G401.6 (cell line): Measurements from ENCODE around the gene IGFLR1.

ENCODE experiments used
- FAIRE-seq: peaks from 2 replicates; lab custom pipeline; 2012; peaks lifted over from hg19 to GRCh38; lab: Jason Lieb, UNC

Gene IGFLR1

DNA sequence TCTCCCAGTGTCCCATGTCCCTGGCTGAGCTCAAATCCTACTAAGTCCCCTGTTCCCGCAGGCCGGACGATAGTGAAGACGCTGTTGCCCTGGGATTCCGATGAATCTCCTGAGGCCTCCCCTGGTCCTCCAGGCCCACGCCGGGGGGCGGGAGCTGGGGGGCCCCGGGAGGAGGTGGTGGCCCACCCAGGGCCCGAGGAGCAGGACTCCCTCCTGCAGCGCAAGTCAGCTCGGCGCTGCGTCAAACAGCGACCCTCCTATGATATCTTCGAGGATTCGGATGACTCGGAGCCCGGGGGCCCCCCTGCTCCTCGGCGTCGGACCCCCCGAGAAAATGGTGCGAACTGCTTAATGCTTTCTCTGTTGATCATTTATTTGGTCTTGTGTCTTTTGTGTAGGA is 18.6 kb downstream of the IGFLR1 start:
- no peak for FAIRE-seq

DNA sequence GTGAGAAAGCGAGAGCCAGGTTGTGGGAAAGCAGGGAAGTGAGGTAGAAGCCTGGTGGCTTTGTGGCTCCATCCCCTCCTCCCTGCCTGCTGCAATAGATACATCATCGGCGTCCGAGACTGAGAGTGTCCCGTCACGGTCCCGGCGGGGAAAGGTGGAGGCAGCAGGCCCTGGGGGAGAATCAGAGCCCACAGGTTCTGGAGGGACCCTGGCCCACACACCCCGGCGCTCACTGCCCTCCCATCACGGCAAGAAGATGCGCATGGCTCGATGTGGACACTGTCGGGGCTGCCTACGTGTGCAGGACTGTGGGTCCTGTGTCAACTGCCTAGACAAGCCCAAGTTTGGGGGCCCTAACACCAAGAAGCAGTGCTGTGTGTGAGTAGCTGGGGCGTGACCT is 19.4 kb downstream of the IGFLR1 start:
- no peak for FAIRE-seq

DNA sequence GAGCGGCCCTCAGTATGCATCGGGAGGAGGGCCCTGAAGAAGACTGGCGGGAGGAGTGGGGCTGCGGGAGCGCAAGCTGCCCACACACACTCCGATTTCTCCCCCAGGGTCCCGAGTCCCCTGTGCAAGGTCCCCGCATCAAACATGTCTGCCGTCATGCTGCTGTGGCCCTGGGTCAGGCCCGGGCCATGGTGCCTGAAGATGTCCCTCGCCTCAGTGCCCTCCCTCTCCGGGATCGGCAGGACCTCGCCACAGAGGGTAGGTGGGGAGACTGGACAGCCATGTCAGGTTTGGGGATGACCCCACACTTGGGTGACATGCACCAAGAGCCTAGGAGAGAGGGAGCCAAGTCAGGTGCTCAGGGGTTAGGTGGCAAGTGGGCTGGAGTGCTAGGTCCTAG is 19.8 kb downstream of the IGFLR1 start:
- no peak for FAIRE-seq

DNA sequence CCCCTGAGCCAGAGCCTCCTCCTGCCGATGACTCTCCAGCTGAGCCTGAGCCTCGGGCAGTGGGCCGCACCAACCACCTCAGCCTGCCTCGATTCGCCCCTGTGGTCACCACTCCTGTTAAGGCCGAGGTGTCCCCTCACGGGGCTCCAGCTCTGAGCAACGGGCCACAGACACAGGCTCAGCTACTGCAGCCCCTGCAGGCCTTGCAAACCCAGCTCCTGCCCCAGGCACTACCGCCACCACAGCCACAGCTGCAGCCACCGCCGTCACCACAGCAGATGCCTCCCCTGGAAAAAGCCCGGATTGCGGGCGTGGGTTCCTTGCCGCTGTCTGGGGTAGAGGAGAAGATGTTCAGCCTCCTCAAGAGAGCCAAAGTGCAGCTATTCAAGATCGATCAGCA is 20.9 kb downstream of the IGFLR1 start:
- FAIRE-seq: no peak

DNA sequence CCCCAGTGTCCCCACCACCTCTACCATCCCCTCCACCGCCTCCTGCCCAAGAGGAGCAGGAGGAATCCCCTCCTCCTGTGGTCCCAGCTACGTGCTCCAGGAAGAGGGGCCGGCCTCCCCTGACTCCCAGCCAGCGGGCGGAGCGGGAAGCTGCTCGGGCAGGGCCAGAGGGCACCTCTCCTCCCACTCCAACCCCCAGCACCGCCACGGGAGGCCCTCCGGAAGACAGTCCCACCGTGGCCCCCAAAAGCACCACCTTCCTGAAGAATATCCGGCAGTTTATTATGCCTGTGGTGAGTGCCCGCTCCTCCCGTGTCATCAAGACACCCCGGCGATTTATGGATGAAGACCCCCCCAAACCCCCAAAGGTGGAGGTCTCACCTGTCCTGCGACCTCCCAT is 21.6 kb downstream of the IGFLR1 start:
- no peak for FAIRE-seq

DNA sequence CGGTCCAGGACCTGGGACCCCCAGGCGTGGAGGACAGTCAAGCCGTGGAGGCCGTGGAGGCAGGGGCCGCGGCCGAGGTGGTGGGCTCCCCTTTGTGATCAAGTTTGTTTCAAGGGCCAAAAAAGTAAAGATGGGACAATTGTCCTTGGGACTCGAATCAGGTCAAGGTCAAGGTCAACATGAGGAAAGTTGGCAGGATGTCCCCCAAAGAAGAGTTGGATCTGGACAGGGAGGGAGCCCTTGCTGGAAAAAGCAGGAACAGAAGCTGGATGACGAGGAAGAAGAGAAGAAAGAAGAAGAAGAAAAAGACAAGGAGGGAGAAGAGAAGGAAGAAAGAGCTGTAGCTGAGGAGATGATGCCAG is 22.1 kb downstream of the IGFLR1 start:
- no peak for FAIRE-seq

DNA sequence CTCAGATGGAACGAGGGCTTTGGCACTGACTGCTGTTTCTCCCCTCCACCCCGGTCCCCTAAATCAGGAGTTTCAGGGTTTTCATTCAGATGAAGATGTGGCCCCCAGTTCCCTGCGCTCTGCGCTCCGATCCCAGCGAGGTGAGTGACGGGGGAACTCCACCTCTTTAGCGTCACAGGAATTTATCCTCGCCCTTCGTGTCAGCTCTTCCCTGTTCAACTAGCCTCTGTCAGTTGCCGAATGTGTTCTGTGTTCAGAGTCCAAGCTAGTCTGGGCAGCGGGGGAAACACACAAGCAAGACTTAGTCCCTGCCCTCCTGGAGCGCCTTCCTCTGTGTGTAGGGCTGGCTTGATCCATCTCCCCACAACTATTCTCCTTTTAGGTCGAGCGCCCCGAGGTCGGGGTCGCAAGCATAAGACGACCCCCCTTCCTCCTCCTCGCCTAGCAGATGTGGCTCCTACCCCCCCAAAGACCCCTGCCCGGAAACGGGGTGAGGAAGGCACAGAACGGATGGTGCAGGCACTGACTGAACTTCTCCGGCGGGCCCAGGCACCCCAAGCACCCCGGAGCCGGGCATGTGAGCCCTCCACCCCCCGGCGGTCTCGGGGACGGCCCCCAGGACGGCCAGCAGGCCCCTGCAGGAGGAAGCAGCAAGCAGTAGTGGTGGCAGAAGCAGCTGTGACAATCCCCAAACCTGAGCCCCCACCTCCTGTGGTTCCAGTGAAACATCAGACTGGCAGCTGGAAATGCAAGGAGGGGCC is 22.7 kb downstream of the IGFLR1 start:
- FAIRE-seq: no peak

DNA sequence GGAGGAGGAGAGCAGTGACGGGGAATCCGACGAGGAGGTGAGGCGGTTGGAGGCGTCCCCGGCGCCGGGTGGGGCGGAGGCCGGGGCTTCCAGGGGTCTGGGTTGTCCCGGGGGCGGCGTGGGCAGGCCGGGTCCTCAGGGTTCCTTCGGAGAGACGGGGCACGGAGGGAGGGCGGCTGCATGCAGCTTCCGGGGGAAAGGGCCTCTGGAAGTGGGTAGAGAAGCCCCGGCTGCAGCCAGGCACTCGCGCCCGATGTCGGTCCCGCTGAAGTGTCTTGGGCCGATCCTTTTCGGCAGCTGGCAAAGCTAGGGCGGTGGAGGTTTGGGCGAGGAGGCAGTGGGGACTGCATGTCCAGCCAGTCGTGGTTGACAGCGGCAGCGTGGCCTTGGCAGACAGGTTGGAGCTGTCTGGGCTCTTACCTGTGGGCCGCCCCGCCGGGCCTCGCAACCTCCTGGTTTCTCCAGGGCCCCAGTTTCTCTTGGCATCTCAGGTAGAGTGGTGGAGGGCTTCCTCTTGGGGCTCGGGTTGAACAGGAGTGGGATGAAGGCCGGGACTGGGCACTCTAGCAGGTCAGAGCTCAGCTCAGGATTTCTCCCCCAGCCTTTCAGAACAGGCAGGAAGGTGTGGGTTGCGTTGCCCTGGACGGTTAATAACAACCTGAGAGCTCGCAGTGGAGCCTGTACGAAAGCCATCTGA is 23.8 kb downstream of the IGFLR1 start:
- FAIRE-seq: no peak

DNA sequence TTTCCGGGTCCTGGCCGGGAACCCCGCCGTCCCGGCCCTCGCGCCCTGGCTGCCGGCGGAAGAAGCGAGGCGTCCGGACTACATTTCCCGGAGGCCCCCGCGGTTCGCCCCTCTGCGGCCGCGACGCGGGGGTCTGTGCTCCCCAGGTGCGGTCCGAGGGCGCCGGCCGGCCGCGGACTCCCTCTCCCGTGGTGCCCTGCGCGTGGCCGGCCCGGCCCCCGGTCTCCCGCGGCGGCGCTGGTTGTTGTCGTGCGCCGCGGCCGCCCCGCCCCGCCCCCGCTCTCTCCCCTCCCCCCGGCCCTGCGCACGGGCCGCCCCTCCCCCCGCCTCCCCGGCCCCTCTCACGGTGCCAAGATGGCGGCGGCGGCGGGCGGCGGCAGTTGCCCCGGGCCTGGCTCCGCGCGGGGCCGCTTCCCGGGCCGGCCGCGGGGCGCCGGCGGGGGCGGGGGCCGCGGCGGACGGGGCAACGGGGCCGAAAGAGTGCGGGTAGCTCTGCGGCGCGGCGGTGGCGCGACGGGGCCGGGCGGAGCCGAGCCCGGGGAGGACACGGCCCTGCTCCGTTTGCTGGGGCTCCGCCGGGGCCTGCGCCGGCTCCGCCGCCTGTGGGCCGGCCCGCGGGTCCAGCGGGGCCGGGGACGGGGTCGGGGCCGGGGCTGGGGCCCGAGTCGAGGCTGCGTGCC is 24.4 kb downstream of the IGFLR1 start, which contains the start of gene KMT2B:
TSS of gene KMT2B (plus strand) at position 339 of the 680 bp plus-strand sequence. CDS start at position 355, 16 bp downstream.
- FAIRE-seq: no peak

DNA sequence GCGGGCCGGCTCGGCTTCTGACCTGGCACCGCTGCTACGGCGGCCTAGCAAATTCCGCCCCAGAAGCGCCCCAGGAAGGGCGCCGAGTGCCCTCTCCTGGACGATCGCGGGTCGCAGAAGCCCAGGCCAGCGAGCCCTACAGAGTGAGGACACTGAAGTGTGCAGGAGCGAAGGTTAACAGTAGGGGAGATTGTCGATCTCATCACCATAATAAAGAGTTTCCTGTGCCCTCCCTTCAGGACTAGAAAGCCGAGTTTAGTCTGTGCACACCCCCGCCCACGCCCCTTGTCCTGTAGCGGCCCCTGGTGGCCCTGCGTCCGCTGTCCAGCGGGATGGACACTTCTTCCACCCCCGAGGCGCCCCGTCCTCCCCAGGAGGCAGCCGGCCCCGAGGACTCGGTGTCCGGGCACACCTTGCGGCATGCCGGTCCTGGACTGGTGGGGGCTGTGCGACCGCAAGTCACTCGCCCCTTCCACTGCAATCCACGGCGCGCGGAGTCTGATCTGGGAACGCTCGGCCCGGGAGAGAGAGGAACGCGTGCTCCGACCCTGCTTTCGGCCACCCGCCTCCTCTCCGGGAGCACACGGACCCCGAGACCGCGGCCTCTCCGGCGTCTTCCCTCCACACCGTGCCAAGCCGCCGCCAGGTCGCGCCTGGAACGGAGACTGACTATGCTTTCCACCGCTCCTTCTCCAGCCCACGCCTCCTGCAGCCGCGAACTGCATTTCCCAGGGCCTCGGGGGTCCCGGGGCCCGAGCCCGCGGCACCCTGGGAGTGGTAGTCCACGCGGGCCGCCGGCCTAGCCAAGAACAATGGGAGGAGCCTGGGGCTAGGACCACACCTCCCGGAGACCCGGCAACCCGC is 25.2 kb downstream of the IGFLR1 start:
- peak; percentile 92 for FAIRE-seq

DNA sequence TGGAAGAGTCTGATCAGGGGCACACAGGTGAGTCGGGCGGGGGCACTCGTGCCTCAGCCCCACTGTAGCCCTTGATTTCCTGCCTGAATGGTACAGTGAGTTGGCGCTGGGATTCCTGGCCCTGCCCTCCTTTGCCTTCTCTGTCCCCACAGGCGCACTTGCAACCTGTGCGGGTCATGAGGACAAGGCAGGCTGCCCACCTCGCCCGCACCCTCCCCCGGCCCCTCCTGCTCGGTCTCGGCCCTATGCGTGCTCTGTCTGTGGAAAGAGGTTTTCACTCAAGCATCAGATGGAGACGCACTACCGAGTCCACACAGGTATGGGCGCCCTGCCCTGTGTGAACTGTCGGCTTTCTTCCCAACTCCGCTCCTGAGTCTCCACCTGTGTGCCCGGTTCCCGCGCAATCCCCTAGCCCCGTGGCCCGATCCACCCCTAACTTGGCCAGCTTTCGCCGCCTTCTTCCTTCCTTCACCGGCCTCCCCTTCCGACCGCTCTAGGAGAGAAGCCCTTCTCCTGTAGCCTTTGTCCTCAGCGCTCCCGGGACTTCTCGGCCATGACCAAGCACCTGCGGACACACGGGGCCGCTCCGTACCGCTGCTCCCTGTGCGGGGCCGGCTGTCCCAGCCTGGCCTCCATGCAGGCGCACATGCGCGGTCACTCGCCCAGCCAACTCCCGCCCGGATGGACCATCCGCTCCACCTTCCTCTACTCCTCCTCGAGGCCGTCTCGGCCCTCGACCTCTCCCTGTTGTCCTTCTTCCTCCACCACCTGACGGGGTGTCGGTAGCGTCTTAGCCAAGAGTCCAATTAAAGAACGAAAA is 26.1 kb downstream of the IGFLR1 start:
- FAIRE-seq: no peak

DNA sequence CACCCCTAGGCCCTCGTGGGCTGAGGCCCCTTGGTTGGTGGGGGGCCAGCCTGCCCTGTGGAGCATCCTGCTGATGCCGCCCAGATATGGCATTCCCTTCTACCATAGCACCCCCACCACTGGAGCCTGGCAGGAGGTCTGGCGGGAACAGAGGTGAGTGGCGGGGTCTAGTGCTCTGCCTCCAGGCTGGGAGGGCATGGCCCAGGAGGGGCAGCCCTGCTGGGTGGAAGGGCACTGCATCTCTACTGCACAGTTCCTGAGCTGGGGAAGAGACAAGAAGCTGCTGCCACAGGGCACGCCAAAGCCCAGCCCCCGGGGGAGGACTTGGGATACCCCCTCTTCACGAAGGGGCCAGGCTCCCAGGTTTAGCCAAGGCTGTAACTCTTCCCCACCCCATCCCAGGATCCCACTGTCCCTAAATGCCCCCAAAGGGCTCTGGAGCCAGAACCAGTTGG is 26.9 kb downstream of the IGFLR1 start:
- FAIRE-seq: no peak

DNA sequence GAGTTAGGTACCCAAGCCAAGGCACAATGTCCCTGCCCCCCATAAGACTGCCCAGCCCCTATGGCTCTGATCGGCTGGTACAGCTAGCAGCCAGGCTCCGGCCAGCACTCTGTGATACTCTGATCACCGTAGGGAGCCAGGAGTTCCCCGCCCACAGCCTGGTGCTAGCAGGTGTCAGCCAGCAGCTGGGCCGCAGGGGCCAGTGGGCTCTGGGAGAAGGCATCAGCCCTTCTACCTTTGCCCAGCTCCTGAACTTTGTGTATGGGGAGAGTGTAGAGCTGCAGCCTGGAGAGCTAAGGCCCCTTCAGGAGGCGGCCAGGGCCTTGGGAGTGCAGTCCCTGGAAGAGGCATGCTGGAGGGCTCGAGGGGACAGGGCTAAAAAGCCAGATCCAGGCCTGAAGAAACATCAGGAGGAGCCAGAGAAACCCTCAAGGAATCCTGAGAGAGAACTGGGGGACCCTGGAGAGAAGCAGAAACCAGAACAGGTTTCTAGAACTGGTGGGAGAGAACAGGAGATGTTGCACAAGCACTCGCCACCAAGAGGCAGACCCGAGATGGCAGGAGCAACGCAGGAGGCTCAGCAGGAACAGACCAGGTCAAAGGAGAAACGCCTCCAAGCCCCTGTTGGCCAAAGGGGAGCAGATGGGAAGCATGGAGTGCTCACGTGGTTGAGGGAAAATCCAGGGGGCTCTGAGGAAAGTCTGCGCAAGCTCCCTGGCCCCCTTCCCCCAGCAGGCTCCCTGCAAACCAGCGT is 27.5 kb downstream of the IGFLR1 start:
- no peak for FAIRE-seq

DNA sequence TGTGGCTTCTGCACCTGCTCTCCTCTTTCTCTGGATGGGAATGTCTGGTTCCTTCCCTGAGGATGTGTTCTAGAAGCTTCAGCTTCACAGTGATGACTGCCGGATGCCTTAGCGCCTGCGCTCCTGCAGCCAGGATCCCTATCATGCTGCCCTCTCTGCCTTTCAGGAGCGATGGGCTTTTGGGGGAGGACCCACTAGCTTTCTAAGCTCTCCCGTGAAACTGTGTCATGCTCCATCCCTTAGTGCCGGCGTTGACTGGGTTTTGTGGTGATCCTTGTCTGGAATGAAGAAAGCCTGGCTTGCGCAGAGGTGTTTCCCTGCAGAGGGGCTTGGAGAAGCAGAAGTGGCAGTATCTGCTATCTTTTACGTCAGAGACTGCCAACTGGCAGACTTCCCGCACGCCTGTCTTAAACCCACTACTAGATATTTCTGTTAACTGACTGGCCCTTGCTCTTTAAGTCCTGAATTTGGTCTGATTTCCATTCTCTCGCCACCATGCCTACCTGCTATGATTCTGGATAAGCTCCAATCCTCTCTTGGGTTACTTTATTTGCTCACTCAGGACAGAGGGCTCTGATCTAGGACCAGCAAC is 28.3 kb downstream of the IGFLR1 start:
- no peak for FAIRE-seq

DNA sequence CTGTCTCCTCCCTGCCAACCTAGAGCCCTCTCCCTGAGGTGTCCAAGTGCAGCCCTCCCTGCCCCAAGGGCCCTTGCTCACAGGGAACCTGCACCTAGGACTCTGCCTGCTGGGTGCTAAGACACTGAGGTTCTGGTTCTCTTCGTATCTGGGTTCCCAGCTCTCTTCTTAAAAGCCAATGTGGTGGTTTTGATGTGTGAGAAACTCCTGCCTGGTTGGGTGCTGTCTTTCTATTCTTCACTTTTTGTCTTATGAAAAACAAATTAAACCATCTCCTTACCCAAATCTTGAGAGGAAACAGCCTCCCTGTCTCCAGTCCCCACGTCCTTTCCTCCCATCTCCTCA is 28.8 kb downstream of the IGFLR1 start:
- no peak for FAIRE-seq

DNA sequence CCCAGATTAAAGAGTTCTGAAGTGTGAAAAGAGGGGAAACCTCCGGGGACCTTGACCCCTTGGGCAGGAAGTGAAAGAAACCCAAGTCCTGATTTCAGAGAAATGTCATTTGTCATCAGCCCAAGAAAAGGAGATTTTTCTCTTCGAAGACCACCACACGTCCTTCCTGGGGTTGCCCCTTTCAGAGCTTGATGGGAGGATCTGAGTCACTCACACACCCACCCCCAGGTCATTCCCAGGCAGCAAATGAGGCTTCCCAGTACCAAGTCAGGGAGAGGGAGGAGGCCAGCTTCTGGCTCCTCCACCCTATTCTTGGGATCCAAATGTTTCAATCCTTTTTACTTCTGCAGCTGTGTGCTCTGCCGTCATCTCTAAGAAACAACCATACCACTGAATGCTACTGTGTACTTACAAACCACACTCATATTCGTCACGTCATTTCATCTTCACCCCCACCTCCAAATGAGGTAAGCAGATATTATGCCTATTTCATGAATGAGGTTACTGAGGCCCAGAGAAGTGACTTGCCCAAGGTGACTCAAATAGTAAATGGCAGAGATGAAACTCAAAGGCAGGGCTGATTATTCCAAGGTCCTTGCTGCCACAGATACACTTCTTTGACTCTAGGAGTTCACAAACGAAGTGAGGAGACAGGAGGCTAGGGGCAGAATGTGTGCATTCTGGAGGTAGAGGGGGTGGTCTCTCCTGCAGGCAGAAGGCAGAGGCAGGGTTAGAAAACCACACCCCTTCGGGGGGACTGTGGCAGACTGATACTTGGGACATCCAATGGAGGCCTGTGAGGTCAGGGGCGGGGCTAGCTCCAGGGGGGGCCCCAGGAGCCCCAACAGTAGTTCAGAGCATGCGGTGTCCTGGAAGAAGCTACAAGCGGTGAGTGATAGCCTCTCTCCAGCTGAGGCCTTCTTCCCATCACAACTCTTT is 29.4 kb downstream of the IGFLR1 start:
- FAIRE-seq: no peak

DNA sequence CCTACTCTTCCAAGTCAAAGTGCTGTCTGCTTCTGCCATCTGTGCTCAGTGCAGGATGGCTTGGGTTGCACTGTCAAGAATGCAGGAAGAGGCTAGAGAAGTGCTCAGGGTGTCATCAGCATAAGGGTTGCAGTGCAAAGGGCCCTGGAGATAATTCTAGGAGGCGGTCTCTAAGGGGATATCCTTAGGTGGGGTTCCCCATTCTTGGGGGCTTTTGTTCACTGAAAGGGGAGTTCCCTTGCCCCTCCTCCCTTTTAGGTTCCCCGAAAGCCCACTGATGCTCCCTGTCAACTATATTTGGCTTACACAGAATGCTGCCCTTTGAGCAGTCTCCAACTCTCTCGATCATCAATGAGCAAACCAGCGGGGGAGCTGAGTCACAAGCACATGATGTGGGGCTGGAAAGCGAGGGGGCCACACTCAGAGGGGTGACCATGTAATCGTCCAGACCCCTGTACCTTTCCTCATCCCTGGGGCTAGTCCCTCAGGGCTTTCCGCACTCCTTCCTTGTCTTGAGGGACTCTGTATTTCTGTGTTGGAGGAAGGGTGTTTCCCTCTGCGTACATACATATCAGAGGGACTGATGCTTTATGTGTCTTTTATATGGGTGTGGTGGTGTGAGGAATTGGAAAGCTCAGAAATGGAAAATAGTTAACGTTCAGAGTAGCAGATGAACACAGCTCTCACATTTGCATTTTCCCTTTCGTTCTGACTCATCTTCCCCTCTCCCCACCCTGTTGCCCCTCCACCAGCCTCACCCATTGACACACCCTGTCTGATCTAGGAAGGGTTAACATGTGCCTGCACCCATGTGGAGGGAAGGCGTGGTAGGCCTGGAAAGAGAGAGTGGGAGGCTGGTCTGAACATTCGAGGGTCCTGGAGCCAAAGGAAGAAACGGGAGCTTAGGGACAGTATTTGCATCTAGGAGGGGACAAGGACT is 31.2 kb downstream of the IGFLR1 start:
- FAIRE-seq: no peak

DNA sequence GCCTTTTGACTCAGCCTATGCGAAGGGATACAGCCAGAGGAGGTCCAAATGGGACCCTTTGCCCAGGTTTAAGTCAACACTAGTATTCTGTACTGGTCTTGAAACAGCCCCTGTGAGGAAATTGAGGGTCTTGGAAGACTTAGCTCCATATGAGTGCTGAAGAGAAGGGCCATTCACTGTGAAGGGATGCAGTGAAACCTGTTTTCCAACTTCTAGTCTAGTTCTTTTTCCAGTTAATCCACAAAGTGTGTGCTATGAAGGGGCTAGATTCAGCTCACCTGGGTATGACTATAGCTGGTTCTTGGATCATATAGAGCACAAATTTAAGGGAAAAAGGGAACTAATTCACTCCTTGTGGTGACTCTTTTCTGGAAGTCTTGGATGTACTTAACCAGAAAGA is 33.9 kb downstream of the IGFLR1 start:
- FAIRE-seq: no peak
